Measurements from ENCODE around the gene PARP6. TPM values are rescaled to one million over a fixed set of nuclear protein-coding genes. Genes with fewer than 3 reads are reported as not detected.

The PARP6 gene
- total and polyA plus RNA-seq, 4 donors: 55.4 to 201 (median 157) TPM

GRCh38 chr15:72307026-72307425 lies 34.7 kb upstream of the PARP6 start:
- WGBS (ENCODE audit: insufficient coverage): 17% methylated on average over 1 of the region's 5 CpGs
- peak overlapping the region; percentile 64 for H3K27ac ChIP-seq (ENCODE audit: low read depth, low read length)

GRCh38 chr15:72306211-72306785 lies 33.9 kb upstream of the PARP6 start:
- H3K9me3 ChIP-seq (ENCODE audit: control insufficient read depth, insufficient read depth, low read length): no peaks in the 10 kb centered on the region
- peak overlapping the region; percentile 64 for H3K27ac ChIP-seq (ENCODE audit: low read depth, low read length)
- peak in 5 of 6 donors; percentile 70 to 98 (median 88) for DNase-seq (ENCODE audit: low read depth in 4 of 6, low spot score in 6 of 6)
- H3K27me3 ChIP-seq (ENCODE audit: control insufficient read depth, insufficient read depth, low read length): no peaks in the 10 kb centered on the region
- H3K36me3 ChIP-seq (ENCODE audit: control insufficient read depth, insufficient read depth, low read length): no peaks in the 10 kb centered on the region
- 17% methylated on average over 2 of the region's 10 CpGs for WGBS (ENCODE audit: insufficient coverage)
- peak overlapping the region; percentile 1 for H3K4me3 ChIP-seq (ENCODE audit: low read depth, low read length)
- H3K4me1 ChIP-seq (ENCODE audit: control insufficient read depth, insufficient read depth, low read length): peaks cover 32% of the 10 kb centered on the region

More at GRCh38 chr15:72307026-72307425, 34.7 kb upstream of the PARP6 start:
- Histone ChIP-seq H3K4me3 (ENCODE audit: low read depth, low read length) (no peak overlapping the region), H3K4me1 (ENCODE audit: control insufficient read depth, insufficient read depth, low read length) (peaks cover 32% of the 10 kb centered on the region), H3K27me3 (ENCODE audit: control insufficient read depth, insufficient read depth, low read length) (no peaks in the 10 kb centered on the region), H3K36me3 (ENCODE audit: control insufficient read depth, insufficient read depth, low read length) (no peaks in the 10 kb centered on the region), H3K9me3 (ENCODE audit: control insufficient read depth, insufficient read depth, low read length) (no peaks in the 10 kb centered on the region)
- peak in 2 of 6 donors; percentile 71 to 87 for DNase-seq (ENCODE audit: low read depth in 4 of 6, low spot score in 6 of 6)

DNA sequence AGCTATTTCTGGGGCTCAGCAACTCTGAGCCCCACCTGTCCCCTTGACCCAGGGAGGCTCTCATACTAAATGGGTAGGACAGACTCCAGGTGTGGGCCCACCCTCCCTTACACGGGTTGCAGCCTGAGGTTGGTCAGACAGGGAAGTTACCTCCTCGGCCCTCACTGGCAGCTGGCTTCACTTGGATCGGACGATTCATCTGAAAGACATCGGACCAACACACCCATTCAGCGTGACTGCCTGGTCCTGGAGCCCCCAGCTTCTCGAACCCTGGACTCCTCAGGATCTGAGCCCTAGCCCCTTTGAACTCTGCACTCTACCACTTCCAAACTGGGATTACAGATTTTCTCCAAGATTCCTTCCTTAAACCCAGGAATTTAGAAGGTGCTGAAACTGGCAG lies 32.2 kb upstream of the PARP6 start:
- H3K9me3 ChIP-seq (ENCODE audit: control insufficient read depth, insufficient read depth, low read length): no peaks in the 10 kb centered on the region
- H3K27me3 ChIP-seq (ENCODE audit: control insufficient read depth, insufficient read depth, low read length): no peaks in the 10 kb centered on the region
- WGBS (ENCODE audit: insufficient coverage): 93% methylated on average over 7 of the region's 7 CpGs
- no peak for DNase-seq (ENCODE audit: low read depth in 4 of 6, low spot score in 6 of 6)
- H3K4me1 ChIP-seq (ENCODE audit: control insufficient read depth, insufficient read depth, low read length): peaks cover 32% of the 10 kb centered on the region
- no peak overlapping the region for H3K27ac ChIP-seq (ENCODE audit: low read depth, low read length)
- no peaks in the 10 kb centered on the region for H3K36me3 ChIP-seq (ENCODE audit: control insufficient read depth, insufficient read depth, low read length)
- H3K4me3 ChIP-seq (ENCODE audit: low read depth, low read length): no peak overlapping the region

GRCh38 chr15:72302955-72303354 lies 30.6 kb upstream of the PARP6 start:
- no CpG with 5 or more reads among the region's 1 CpG for WGBS (ENCODE audit: insufficient coverage)
- peaks cover 3% of the 10 kb centered on the region for H3K36me3 ChIP-seq (ENCODE audit: control insufficient read depth, insufficient read depth, low read length)
- H3K27me3 ChIP-seq (ENCODE audit: control insufficient read depth, insufficient read depth, low read length): no peaks in the 10 kb centered on the region
- H3K27ac ChIP-seq (ENCODE audit: low read depth, low read length): no peak overlapping the region
- peaks cover 32% of the 10 kb centered on the region for H3K4me1 ChIP-seq (ENCODE audit: control insufficient read depth, insufficient read depth, low read length)
- no peak for DNase-seq (ENCODE audit: low read depth in 4 of 6, low spot score in 6 of 6)
- no peak overlapping the region for H3K4me3 ChIP-seq (ENCODE audit: low read depth, low read length)
- no peaks in the 10 kb centered on the region for H3K9me3 ChIP-seq (ENCODE audit: control insufficient read depth, insufficient read depth, low read length)

DNA sequence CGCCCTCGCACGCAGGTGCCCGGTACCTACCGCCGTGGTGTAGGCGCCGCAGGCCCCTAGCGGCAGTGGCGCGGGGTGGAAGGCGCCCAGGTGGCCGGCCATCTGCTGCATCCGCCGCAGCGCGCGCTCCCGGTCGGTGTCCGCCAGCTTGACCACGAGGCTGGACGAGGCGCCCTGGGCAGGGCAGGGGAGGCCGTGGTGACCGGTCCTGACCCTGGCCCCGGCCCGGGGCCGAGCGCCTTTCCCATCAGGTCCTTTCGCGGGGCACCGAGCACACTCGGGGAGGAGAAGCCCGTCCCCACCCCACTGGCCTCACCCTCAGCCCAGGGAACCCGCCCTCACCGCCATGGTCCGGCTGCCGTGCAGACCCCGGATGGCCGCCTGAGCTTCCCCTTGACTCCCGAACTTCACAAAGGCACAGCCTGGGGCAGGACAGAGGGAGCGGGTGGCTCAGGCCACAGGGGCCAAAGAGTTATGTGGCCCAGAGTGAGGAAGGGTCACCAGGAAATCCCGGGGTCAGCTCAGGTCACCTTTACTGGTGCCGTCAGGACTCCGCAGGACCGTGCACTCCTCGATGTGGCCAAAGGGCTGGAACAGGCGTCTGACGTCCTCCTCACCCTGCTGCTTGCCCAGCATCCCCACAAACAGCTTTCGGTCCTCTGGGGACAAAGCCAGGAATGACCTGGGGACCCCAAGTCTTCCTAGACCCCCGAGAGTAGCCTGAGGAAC lies 17.4 kb upstream of the PARP6 start:
- Histone ChIP-seq H3K9me3 (ENCODE audit: control insufficient read depth, insufficient read depth, low read length) (no peaks in the 10 kb centered on the region), H3K4me1 (ENCODE audit: control insufficient read depth, insufficient read depth, low read length) (no peaks in the 10 kb centered on the region), H3K27me3 (ENCODE audit: control insufficient read depth, insufficient read depth, low read length) (no peaks in the 10 kb centered on the region), H3K27ac (ENCODE audit: low read depth, low read length) (no peak overlapping the region), H3K36me3 (ENCODE audit: control insufficient read depth, insufficient read depth, low read length) (peaks cover 39% of the 10 kb centered on the region), H3K4me3 (ENCODE audit: low read depth, low read length) (no peak overlapping the region)
- no peak for DNase-seq (ENCODE audit: low read depth in 4 of 6, low spot score in 6 of 6)
- WGBS (ENCODE audit: insufficient coverage): 85% methylated on average over 50 of the region's 52 CpGs

- Histone ChIP-seq H3K4me1 (ENCODE audit: control insufficient read depth, insufficient read depth, low read length) (no peaks in the 10 kb centered on the region), H3K4me3 (ENCODE audit: low read depth, low read length) (no peak overlapping the region), H3K27ac (ENCODE audit: low read depth, low read length) (no peak overlapping the region), H3K27me3 (ENCODE audit: control insufficient read depth, insufficient read depth, low read length) (no peaks in the 10 kb centered on the region), H3K36me3 (ENCODE audit: control insufficient read depth, insufficient read depth, low read length) (peaks cover 39% of the 10 kb centered on the region), H3K9me3 (ENCODE audit: control insufficient read depth, insufficient read depth, low read length) (no peaks in the 10 kb centered on the region)
- WGBS (ENCODE audit: insufficient coverage): 90% methylated on average over 41 of the region's 49 CpGs
- DNase-seq (ENCODE audit: low read depth in 4 of 6, low spot score in 6 of 6): no peak
Observed at GRCh38 chr15:72288796-72289596, 16.6 kb upstream of the PARP6 start.

DNA sequence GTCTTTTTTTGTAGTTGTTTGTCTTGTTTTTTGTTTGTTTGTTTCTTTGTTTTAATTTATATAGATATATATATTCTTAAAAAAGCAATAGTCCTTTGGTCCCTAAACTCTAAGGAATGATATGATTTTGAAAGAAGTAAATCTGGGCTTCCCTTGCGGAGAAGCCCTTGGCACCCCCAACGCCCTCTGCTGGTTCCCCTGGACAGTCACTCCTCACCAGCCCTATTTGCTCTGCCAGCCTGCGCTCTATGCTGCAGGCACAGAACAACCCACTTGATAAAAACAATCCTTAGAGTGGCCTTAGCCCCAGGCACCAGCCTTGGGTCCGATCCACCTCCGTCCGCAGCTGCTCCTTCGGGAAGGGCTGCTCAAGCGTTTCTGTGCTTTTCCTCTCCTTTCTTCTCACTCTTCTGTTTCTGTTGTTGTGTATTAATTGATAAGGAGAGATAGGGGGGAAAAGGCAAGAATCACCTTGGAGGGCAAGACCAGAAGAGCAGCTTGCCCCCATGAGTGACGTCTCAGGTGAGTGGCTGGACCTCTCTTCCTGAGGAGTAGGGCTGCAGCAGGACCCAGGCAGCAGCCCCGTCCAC lies 13.7 kb upstream of the PARP6 start:
- Histone ChIP-seq H3K27ac (ENCODE audit: low read depth, low read length) (no peak overlapping the region), H3K4me3 (ENCODE audit: low read depth, low read length) (no peak overlapping the region), H3K4me1 (ENCODE audit: control insufficient read depth, insufficient read depth, low read length) (no peaks in the 10 kb centered on the region), H3K36me3 (ENCODE audit: control insufficient read depth, insufficient read depth, low read length) (peaks cover 39% of the 10 kb centered on the region), H3K27me3 (ENCODE audit: control insufficient read depth, insufficient read depth, low read length) (no peaks in the 10 kb centered on the region), H3K9me3 (ENCODE audit: control insufficient read depth, insufficient read depth, low read length) (no peaks in the 10 kb centered on the region)
- no peak for DNase-seq (ENCODE audit: low read depth in 4 of 6, low spot score in 6 of 6)
- 57% methylated on average over 5 of the region's 10 CpGs for WGBS (ENCODE audit: insufficient coverage)

DNA sequence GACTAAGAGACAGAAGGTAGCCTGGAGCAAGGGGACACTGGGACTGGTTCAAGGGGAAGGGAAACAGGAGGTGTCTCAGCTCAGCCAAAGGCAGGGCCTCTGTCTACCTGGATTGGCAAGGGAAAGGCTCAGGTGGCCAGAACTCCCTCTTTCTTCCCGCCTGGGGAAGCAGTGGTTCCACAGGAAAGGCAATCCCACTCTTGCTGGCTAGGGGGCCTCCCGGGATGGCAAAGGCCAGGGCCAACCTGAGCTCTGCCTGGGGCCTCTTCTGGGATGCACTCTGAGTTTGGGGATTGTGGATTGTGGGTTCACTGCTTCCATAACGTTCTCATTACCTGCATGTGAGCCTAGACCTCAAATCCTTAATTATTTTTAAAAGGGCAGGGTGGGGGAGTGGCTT lies 13.0 kb upstream of the PARP6 start:
- Histone ChIP-seq H3K4me3 (ENCODE audit: low read depth, low read length) (no peak overlapping the region), H3K4me1 (ENCODE audit: control insufficient read depth, insufficient read depth, low read length) (no peaks in the 10 kb centered on the region), H3K36me3 (ENCODE audit: control insufficient read depth, insufficient read depth, low read length) (peaks cover 39% of the 10 kb centered on the region), H3K27ac (ENCODE audit: low read depth, low read length) (no peak overlapping the region), H3K9me3 (ENCODE audit: control insufficient read depth, insufficient read depth, low read length) (no peaks in the 10 kb centered on the region), H3K27me3 (ENCODE audit: control insufficient read depth, insufficient read depth, low read length) (no peaks in the 10 kb centered on the region)
- WGBS (ENCODE audit: insufficient coverage): 56% methylated on average over 1 of the region's 3 CpGs
- DNase-seq (ENCODE audit: low read depth in 4 of 6, low spot score in 6 of 6): no peak

- Histone ChIP-seq H3K27me3 (ENCODE audit: control insufficient read depth, insufficient read depth, low read length) (no peaks in the 10 kb centered on the region), H3K9me3 (ENCODE audit: control insufficient read depth, insufficient read depth, low read length) (no peaks in the 10 kb centered on the region), H3K4me3 (ENCODE audit: low read depth, low read length) (no peak overlapping the region), H3K36me3 (ENCODE audit: control insufficient read depth, insufficient read depth, low read length) (peaks cover 36% of the 10 kb centered on the region), H3K27ac (ENCODE audit: low read depth, low read length) (no peak overlapping the region), H3K4me1 (ENCODE audit: control insufficient read depth, insufficient read depth, low read length) (no peaks in the 10 kb centered on the region)
- WGBS (ENCODE audit: insufficient coverage): no CpG with 5 or more reads among the region's 1 CpG
- DNase-seq (ENCODE audit: low read depth in 4 of 6, low spot score in 6 of 6): no peak
Observed at GRCh38 chr15:72284781-72285180, 12.4 kb upstream of the PARP6 start.
